HG03135 (cell line): ENCODE data around the gene TOLLIP.

Source experiments
- ATAC-seq: cut with Tn5 transposase; IDR thresholded peaks from one replicate; pipeline ENCODE4 v1.9.1; 2021; ENCODE audit warnings: mild to moderate bottlenecking, moderate library complexity; ENCODE audit not compliant: unreplicated experiment

TOLLIP gene

GRCh38 chr11:1317993-1318392, 8.6 kb upstream of the TOLLIP start:
- no peak for ATAC-seq

- no peak for ATAC-seq
Observed at GRCh38 chr11:1317432-1317831, 8.0 kb upstream of the TOLLIP start.

- no peak for ATAC-seq
Observed at GRCh38 chr11:1310772-1311468, 1.5 kb upstream of the TOLLIP start.

GRCh38 chr11:1310318-1310687, 871 bp upstream of the TOLLIP start:
- no peak for ATAC-seq

- ATAC-seq, result peak; percentile 48
Observed at GRCh38 chr11:1308743-1309497, 512 bp downstream of the TOLLIP start.

- no peak for ATAC-seq
Observed at GRCh38 chr11:1307998-1308742, 1.3 kb downstream of the TOLLIP start.

GRCh38 chr11:1307163-1307870, 2.1 kb downstream of the TOLLIP start:
- ATAC-seq, result no peak

- ATAC-seq, result no peak
Observed at GRCh38 chr11:1306186-1307162, 3.0 kb downstream of the TOLLIP start.

- ATAC-seq, result no peak
Observed at GRCh38 chr11:1305501-1306056, 3.9 kb downstream of the TOLLIP start.

GRCh38 chr11:1305063-1305495, 4.4 kb downstream of the TOLLIP start:
- ATAC-seq, result no peak

GRCh38 chr11:1304380-1304779, 5.1 kb downstream of the TOLLIP start:
- ATAC-seq, result no peak

- no peak for ATAC-seq
Observed at GRCh38 chr11:1303973-1304372, 5.5 kb downstream of the TOLLIP start.

- no peak for ATAC-seq
Observed at GRCh38 chr11:1303126-1303821, 6.2 kb downstream of the TOLLIP start.

GRCh38 chr11:1302461-1303125, 6.8 kb downstream of the TOLLIP start:
- no peak for ATAC-seq

GRCh38 chr11:1302041-1302460, 7.4 kb downstream of the TOLLIP start:
- no peak for ATAC-seq

GRCh38 chr11:1301220-1302000, 8.0 kb downstream of the TOLLIP start:
- ATAC-seq, result no peak

GRCh38 chr11:1300569-1301187, 8.8 kb downstream of the TOLLIP start:
- no peak for ATAC-seq
